DLD1 (cell line): Measurements from ENCODE around the gene TMEM59.

Experiments
- in situ Hi-C: cut with HindIII; loops from 2 replicates; pipeline ENCODE4 v1.10.0; 2017; ENCODE audit warnings: low sequenced_read_pairs

Gene TMEM59

DNA sequence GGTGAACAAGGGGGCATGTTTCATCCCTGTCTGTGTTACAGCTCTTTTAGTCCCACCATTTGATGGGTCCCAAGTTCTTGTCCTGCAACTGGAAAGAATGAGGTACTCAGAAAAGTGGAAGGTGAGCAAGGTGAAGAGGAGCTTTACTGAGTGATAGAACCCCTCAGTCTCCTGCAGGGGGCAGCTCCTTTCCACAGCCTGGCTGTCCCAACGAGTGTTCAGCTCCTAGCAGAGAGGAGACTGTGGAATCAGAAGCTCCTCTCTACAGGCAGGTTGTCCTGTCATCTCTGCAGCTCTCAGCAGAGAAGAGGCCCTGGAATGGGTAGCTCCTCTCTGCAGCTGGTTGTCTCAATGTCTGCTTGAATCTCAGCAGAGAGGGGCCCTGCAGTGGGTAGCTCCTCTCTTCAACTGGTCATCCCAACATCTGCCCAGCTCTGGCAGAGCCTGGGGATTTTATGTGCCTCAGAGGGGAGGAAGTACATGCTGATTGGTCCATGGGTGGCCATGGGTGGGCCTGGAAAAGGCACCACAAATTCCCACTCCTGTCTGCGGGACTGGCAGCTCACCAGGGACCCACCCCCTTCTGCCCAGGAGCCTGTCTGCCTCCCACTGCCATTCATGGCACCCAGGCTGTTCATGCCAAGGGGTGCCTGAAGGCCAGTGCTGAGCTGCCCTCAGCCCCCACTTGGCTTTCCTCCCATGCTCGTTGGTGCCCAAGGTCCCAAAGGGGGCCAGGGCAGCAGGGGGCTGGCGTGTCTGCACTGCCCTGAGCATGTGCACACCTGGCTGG is 60.7 kb downstream of the TMEM59 start:
- in situ Hi-C loops = no loop called here

DNA sequence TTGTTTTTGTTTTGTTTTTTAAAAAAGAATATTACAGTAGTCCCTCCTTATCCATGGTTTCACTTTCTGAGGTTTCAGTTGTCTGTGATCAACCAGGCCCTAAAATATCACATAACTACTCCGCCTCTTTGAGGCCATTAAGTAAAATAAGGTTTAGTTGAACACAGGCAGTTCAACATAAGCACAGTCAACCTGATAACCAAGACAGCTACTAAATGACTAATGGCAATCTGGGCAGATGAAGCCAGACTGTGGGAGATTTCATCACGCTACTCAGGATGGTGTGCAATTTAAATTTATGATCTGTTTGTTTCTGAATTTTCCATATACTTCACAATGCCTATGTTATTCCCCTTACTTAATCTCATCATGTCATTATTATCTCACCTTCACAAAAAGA is 65.1 kb downstream of the TMEM59 start:
- in situ Hi-C loops = no loop called here

DNA sequence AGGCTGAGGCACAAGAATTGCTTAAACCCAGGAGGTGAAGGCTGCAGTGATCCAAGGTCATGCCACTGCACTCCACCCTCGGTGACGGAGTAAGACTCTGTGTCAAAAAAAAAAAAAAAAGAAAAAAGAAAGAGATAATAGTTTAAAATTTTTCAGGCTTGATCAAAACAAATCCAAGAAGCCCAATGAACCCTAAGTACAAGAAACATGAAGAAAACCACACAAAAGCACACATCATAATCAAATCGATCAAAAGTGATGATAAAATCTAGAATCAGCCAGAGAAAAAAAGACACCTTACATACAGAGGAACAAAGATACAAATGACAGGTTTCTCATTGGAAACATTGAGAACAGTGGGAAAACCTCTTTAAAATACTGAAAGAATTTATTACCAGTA is 66.5 kb downstream of the TMEM59 start:
- in situ Hi-C loops = no loop called here

DNA sequence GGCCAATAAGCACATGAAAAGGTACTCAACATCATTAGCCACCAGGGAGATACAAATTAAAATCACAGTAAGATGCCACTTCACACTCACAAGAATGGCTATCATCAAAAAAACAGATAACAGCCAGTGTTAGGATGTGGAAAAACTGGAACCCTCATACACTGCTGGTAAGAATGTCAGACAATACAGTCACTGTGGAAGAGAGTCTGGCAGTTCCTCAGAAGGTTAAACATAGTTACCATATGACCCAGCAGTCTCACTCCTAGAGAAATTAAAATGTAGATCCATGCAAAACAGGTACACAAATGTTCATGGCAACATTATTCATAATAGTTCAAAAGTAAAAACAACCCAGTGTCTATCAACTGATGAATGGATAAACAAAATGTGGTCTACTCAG is 68.3 kb downstream of the TMEM59 start:
- in situ Hi-C loops = no loop called here

DNA sequence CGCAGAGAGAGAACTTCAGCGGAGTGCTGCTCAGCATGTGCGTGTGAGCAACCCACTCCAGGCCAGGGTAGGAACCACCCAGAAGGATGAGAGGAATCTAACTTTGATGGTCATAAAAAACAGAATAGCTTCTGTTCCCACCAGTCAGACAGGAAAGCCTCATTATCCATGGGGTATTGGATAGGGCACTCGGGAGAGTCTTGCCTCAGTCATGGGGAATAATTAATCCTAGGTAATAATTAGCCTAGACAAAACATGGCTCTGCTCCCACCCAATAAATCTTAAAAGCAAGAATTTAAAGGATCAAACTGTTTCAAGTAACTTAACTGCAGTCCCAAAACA is 70.3 kb downstream of the TMEM59 start:
- in situ Hi-C loops = no loop called here

DNA sequence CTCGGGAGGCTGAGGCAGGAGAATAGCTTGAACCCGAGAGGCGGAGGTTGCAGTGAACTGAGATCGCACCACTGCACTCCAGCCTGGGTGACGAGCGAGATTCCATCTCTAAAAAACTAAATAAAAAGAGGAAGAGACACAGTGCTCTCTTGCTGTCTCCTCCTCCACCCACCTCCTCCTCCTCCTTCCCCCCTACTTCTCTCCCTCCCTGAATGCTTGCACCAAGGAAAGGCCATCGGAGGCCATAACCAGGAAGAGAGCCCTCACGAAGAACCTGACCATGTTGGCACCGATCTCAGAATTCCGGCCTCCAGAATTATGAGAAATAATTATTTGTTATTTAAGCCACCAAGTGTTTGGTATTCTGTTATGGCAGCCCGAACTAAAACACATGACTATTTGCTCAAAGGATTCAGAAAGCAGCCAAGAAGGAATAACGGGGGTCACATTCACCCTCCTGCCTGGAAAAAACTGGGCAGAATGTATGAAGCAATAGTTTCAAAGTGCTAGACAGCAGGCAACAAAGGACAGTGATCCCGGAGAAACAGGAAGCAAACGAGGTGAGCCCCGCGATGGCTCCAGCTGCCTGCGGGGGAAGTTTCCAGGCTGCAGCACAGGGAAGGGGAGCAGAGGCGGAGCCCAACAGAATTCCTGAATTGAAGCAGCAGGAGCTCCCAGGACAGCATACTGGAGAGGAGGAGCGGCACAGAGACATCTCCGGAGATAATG is 70.8 kb downstream of the TMEM59 start:
- in situ Hi-C loops = no loop called here

DNA sequence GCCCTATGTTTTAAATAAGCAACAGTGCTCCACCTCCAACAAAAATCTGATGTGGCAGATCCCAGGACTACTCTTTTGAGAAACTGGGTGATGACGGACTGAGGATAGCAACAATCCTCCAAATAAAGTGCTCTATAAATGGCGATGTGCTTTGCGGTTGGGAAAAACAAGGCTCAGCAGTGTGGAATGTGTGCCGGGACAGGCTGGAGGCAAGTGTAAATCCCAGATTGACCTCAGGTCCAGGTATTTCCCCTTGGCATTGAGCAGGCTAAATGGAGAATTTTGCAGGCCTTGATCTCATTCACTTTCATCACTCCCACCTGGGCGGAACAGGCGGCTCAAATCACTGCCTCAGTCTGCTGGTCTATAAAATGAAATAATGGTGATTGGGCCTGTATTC is 71.8 kb downstream of the TMEM59 start:
- in situ Hi-C loops = no loop called here

DNA sequence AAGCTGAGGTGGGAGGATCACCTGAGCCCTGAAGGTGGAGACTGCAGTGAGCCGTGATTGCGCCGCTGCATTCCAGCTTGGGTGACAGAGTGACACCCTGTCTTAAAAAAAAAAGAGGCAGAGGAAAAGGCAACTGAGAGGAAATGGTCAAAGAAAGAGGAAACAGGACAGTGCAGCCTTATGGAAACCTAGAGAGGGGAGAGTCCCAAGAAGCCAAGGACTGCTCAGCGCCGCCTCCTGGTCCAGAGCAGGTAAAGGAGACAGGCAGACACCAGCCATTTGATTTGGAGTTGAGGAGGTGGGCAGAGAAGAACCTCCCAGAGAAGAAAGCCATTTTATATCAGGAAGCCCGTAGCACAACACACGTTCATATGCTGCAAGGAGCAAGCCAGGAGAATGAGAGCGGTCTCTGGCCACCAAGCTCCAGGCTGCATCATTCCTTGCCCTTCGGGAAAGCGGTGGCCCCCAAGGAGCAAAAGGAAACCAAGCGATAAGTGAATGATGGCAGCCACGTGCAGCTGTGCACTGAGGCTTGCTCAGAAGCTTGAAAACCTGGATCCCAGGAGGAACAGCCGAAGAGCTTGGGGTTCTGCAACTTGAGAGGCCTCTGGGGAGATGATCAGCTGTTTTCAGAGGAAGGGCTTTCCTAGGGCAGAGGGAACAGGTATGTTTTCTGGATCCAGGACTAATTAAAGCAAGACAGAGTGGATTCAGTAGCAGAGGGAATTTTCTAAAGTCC is 73.1 kb downstream of the TMEM59 start:
- in situ Hi-C loops = no loop called here
